C4-2B (cell line): ENCODE measurements around the gene MAP3K6.

ENCODE experiments used
- CTCF ChIP-seq: fragments of 450-650 bp; conservative IDR thresholded peaks from 2 replicates; pipeline ENCODE4 v1.5.1; 2017; ENCODE audit warnings: mild to moderate bottlenecking
- ZFX ChIP-seq: fragments of 450-650 bp; IDR thresholded peaks from 2 replicates; pipeline ENCODE4 v1.6.1; 2017

GRCh38 chr1:27325286-27325685, 41.5 kb downstream of the MAP3K6 start:
- TF ChIP-seq CTCF (no peak), ZFX (no peak)
